HG02870 (cell line): ENCODE measurements around the gene SRR.
"Not testable (repeated sequence)": the region's sequence is repeated elsewhere in the genome, so short reads cannot be mapped to it uniquely, and the experiment has no call there.

ENCODE experiments used
- ATAC-seq: cut with Tn5 transposase; IDR thresholded peaks from one replicate; pipeline ENCODE4 v1.9.1; 2021; ENCODE audit warnings: mild to moderate bottlenecking, moderate library complexity; ENCODE audit not compliant: unreplicated experiment

Gene SRR, protein sequence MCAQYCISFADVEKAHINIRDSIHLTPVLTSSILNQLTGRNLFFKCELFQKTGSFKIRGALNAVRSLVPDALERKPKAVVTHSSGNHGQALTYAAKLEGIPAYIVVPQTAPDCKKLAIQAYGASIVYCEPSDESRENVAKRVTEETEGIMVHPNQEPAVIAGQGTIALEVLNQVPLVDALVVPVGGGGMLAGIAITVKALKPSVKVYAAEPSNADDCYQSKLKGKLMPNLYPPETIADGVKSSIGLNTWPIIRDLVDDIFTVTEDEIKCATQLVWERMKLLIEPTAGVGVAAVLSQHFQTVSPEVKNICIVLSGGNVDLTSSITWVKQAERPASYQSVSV

GRCh38 chr17:2303204-2304188 lies at the start of gene SRR, which contains the start of gene SMG6:
SRR (plus strand) TSS chr17:2303950; CDS start chr17:2315561, 11,611 bp downstream.
SMG6 (minus strand) TSS chr17:2303785; CDS start chr17:2303720, 65 bp downstream.
- peak; percentile 73 for ATAC-seq

- not testable (repeated sequence) for ATAC-seq
Observed at GRCh38 chr17:2258830-2259229, 44.9 kb upstream of the SRR start.

- no peak for ATAC-seq
Observed at GRCh38 chr17:2259769-2260536, 43.8 kb upstream of the SRR start.

GRCh38 chr17:2262135-2262587 lies 41.6 kb upstream of the SRR start:
- no peak for ATAC-seq

- ATAC-seq, result no peak
Observed at GRCh38 chr17:2263183-2264066, 40.3 kb upstream of the SRR start.

DNA sequence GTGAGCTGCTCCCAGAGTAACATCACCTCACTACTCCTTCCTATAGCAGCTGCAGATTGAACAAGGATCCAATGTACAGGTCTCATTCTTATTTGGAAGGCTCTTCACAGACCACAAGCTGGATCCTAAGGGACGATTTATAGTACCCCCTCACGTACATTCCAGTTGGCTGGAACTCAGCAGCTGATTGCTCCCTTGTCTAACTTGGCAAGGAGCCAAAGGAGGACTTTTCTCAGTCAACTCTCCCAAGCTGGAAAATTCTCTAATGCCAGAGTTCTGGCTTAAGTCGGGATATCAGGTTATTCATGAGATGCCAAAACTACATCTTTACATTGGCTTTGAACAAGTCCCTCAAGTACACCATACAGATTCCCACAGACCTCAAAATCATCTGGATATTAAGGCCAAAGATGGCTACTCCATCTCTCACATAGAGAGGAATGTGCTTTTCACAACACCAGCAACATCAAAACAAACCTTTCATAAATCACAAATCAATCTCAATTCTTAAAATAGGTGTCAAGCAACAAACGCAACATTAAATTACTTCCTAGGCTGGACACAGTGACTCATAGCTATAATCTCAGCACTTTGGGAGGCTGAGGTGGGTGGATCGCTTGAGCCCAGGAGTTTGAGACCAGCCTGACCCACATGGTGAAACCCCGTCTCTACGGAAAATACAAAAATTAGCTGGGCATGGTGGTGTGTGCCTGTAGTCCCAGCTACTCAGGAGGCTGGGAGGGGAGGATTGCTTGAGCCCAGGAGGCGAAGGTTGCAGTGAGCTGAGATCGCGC lies 39.5 kb upstream of the SRR start:
- no peak for ATAC-seq

DNA sequence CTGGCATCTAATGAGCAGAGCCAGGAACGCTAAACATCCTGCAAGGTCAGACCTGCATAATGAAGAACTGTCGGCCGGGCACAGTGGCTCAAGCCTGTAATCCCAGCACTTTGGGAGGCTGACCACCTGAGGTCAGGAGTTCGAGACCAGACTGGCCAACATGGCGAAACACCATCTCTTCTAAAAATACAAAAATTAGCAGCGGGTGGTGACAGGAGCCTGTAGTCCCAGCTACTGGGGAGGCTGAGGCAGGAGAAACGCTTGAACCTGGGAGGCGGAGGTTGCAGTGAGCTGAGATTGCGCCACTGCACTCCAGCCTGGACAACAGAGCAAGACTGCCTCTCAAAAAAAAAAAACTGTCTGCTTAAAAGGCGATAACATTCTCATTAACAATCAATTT lies 38.6 kb upstream of the SRR start:
- ATAC-seq, result not testable (repeated sequence)

- peak; percentile 63 for ATAC-seq
Observed at GRCh38 chr17:2266045-2266864, 37.5 kb upstream of the SRR start.

- ATAC-seq, result peak; percentile 8
Observed at GRCh38 chr17:2266865-2267228, 36.9 kb upstream of the SRR start.

- no peak for ATAC-seq
Observed at GRCh38 chr17:2267354-2267753, 36.4 kb upstream of the SRR start.

DNA sequence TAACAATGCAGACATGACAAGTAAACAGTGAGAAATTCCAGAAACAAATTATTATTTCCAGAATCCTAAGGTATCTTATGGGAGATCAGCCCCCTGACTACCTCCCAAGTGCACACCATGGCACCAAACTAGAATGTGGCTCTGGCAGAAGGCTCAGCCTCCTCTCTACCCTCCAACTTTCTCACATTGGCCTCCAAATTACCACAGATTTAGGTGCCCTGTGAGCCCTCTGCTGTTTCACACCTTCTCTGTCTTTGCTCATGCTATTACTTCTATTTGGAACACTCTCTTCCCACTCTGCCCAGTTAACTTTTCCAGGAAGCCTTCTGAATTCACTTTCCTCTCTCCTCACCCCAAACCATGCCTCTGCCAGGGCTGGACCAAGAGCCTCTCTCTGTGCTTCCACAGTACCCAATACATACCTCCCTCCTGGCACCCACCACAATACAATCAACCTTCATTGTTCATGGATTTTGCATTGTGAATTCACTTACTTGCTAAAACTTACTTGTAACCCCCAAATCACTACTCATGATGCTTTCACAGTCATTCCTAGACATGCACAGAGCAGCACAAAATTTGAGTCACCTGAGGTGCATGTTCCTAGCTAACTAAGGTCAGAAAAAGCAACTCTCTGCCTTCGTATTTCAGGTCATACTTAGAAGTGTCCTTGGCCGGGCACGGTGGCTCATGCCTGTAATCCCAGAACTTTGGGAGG lies 31.6 kb upstream of the SRR start:
- ATAC-seq, result no peak

DNA sequence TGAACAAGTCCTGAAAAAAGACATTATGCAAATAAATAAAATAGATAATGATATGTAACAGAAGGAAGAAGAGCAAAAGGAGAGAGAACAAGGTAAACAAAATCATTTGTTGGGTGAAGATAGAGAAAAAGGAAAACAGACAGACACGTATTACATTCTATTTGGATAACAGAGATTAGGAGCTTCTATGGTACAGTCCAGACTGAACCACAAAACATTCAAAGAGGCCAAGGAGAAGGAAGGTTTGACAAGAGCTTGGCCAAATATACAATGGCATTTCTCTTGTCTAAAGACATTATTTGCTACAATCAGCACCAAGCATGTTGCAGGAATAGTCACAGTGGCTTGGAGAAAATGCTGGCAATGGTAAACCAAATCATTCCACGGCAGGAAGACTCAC lies 29.3 kb upstream of the SRR start:
- no peak for ATAC-seq

DNA sequence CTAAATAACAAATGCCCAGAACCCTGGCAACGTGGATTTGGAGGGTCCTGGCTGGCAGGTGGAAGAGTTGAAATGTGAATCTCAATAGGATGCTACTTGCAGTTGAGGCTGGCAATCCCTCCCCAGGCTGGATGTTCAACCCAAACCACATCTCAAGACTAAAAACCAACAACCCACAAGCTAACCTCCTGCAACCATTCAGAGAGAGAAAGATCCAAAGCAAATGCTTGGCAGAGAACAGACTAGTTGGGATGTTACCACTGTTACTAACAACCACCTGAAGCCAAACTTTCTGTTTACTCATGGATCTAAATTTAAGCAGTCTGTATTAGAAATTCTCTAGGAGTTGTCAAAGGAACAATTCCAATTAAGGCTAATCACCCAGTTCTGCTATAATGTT lies 28.0 kb upstream of the SRR start:
- no peak for ATAC-seq

- ATAC-seq, result no peak
Observed at GRCh38 chr17:2277429-2278170, 26.1 kb upstream of the SRR start.

DNA sequence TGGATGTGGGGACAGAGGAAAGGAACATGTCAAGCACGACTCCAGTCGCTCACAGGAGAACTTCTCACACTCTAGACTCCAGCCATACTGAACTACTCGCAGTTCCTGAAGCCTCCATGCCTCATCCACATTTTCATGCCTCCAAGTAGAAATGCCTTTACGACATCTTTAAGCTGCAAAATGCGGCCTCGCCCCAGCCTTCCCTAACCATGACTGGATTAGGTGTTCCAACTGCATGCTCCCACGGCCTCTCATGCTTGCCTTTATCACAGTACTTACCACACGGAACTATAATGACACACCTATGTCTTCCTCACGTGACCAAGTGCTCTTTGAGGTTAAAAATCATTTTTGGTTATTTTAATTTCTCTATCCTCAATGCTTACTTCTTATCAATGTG lies 24.0 kb upstream of the SRR start:
- no peak for ATAC-seq

DNA sequence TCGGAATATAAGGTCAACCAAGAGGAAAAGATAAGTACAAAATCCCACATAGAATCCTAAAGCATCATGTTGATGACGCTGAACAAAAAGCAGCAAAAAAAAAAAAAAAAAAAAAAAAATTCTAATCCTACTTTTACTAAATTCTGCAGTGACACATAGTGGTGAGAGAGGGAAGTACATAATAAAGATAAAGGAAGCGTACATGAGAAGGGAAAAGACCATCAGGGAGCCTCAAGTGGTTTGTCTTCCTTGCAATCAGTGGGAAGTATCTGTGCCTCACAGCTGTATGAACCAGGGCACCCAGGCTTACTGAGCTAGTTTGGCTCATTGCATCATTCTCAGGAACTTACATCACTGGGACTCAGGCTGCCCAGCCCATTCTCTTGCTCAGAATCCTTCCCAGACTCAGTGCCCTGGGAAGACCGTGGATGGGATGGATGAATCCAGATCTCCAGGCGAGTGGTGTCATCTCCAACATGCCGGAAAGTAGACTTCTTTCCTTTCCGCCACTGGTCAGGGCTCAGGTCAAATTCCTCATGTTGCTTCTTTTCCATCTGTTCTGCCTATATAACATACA lies 21.4 kb upstream of the SRR start:
- no peak for ATAC-seq

DNA sequence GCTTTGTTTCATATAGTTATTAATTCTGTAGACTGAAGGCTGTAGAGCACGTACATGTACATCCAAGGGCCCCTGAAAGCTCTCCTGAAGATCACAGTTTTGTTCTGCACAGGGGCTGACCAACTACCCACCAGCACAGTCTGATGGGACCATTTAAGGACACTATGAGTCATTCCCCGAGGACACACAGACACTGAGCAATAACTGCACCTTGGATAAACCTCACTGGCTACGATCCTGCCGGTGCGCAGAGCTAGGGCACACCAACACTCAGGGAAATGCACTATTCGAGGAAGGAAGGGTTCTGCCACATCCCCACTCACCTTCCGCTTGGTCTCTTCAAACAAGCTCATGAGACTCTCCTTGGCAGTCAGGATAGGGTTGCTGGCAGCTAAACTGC lies 20.4 kb upstream of the SRR start:
- no peak for ATAC-seq
